OCI-LY7 (cell line): ENCODE results near the gene SRPK2.

Source experiments
- EZH2phosphoT487 ChIP-seq: fragments of 200-600 bp; sonication (generic); IDR thresholded peaks from 2 replicates; pipeline ENCODE4 v1.6.1; 2018; ENCODE audit warnings: low read depth, borderline replicate concordance, mild to moderate bottlenecking, mixed run types, antibody characterized with exemption, low read length, moderate library complexity, mixed read lengths
- TF ChIP-seq, protein P1 (sequence below): fragments of 200-600 bp; sonication (generic); conservative IDR thresholded peaks from 2 replicates; pipeline ENCODE4 v1.5.1; 2014; ENCODE audit warnings: mild to moderate bottlenecking, antibody characterized with exemption, low read length, moderate library complexity, mixed read lengths

DNA sequence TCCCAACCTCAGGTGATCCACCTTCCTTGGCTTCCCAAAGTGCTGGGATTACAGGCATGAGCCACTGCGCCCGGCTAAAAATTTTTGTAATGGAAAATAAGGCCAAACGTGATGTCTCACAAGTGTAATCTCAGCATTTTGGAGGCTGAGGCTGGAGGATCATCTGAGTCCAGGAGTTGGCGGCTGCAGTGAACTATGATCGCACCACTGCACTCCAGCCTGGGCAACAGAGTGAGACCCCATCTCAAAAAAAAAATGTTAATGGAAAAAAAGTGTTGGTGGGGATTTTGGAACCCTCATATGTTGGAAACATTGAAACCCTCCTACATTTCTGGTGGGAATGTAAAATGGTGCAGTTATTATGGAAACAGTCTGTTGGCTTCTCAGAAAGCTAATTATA is 2.7 kb upstream of the SRPK2 start:
- TF ChIP-seq, protein P1, sequence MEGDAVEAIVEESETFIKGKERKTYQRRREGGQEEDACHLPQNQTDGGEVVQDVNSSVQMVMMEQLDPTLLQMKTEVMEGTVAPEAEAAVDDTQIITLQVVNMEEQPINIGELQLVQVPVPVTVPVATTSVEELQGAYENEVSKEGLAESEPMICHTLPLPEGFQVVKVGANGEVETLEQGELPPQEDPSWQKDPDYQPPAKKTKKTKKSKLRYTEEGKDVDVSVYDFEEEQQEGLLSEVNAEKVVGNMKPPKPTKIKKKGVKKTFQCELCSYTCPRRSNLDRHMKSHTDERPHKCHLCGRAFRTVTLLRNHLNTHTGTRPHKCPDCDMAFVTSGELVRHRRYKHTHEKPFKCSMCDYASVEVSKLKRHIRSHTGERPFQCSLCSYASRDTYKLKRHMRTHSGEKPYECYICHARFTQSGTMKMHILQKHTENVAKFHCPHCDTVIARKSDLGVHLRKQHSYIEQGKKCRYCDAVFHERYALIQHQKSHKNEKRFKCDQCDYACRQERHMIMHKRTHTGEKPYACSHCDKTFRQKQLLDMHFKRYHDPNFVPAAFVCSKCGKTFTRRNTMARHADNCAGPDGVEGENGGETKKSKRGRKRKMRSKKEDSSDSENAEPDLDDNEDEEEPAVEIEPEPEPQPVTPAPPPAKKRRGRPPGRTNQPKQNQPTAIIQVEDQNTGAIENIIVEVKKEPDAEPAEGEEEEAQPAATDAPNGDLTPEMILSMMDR, result no peak
- TF ChIP-seq EZH2phosphoT487, result no peak
